Fibroblast of lung (primary cell): ENCODE measurements around the gene MAGI2.

ENCODE experiments used
- EZH2 ChIP-seq: IDR thresholded peaks from 2 replicates; pipeline ENCODE4 v1.5.1; 2012; ENCODE audit warnings: low read length, control low read depth, mild to moderate bottlenecking; ENCODE audit errors: missing control alignments
- TF ChIP-seq, protein P1 (sequence below), 2 donors: IDR thresholded peaks in 1 of 2; conservative IDR thresholded peaks in 1 of 2; 1 replicate in 1 of 2; 2 replicates in 1 of 2; pipeline ENCODE4 v1.5.1; 2011 to 2012; ENCODE audit warnings: low read length in 2 of 2, control low read depth in 1 of 2, inconsistent platforms in 1 of 2, low read depth in 1 of 2, mild to moderate bottlenecking in 1 of 2

DNA sequence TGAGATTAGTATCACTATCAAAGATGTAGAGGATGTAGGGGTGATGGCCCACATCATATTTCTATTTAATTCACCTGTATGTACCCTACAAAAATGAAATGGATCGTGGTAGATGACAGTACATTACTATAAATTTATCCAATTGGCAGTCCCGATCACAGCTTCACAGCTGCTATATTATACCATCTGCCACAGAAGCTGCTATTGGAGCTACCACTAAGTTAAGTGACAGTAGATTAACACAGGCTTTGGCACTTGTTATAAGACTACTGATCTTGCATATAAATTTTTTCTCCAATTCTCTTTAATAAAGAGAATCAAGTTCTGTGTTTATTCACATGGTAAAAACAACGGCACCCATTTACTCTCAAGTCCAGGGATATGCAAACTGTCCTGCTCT lies 24.9 kb upstream of the MAGI2 start:
- TF ChIP-seq, protein P1, sequence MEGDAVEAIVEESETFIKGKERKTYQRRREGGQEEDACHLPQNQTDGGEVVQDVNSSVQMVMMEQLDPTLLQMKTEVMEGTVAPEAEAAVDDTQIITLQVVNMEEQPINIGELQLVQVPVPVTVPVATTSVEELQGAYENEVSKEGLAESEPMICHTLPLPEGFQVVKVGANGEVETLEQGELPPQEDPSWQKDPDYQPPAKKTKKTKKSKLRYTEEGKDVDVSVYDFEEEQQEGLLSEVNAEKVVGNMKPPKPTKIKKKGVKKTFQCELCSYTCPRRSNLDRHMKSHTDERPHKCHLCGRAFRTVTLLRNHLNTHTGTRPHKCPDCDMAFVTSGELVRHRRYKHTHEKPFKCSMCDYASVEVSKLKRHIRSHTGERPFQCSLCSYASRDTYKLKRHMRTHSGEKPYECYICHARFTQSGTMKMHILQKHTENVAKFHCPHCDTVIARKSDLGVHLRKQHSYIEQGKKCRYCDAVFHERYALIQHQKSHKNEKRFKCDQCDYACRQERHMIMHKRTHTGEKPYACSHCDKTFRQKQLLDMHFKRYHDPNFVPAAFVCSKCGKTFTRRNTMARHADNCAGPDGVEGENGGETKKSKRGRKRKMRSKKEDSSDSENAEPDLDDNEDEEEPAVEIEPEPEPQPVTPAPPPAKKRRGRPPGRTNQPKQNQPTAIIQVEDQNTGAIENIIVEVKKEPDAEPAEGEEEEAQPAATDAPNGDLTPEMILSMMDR (conservative IDR thresholded peaks at IDR 0.05 in 1 of 2, IDR thresholded peaks at IDR 0.05 in 1 of 2; ENCODE audit: low read depth in 1 of 2, low read length in 2 of 2) = no peak
- TF ChIP-seq EZH2 = no peak
